Lower lobe of right lung (tissue), 2 donors: ENCODE data around the gene MACROD2. TPM values are rescaled to one million over a fixed set of nuclear protein-coding genes. Genes with fewer than 3 reads are reported as not detected.
A peak's percentile ranks its signal among the peaks of the same experiment; 100 is the strongest.

ENCODE experiments used
- ATAC-seq, 2 donors: fragments of 200-7000 bp; cut with Tn5 transposase; one replicate each; pipeline ENCODE4 v1.9.1; 2020 to 2022; ENCODE audit warnings: mild to moderate bottlenecking in 2 of 2, moderate library complexity in 2 of 2
- DNase-seq: peaks from one replicate; pipeline ENCODE4 v3.0.0-alpha.2; 2020
- H3K27ac ChIP-seq: fragments of 200-600 bp; one replicate; pipeline ENCODE4 v1.8.0; 2022
- H3K27me3 ChIP-seq: fragments of 200-600 bp; one replicate; pipeline ENCODE4 v1.8.0; 2022; ENCODE audit warnings: low read depth
- H3K36me3 ChIP-seq: fragments of 200-600 bp; one replicate; pipeline ENCODE4 v1.8.0; 2022; ENCODE audit warnings: mild to moderate bottlenecking
- H3K4me1 ChIP-seq: fragments of 200-600 bp; one replicate; pipeline ENCODE4 v1.8.0; 2022
- H3K4me3 ChIP-seq: fragments of 200-600 bp; one replicate; pipeline ENCODE4 v1.8.0; 2022; ENCODE audit warnings: mild to moderate bottlenecking
- H3K9me3 ChIP-seq: fragments of 200-600 bp; one replicate; pipeline ENCODE4 v1.8.0; 2022
- intact Hi-C: fragments of 100-400 bp; cut with DNase I; formaldehyde crosslinking; loops from one replicate; pipeline ENCODE4 v1.11.0; 2022
- total RNA-seq: library from RNA; stranded (reverse); fragmentation: NEBNext Ultra II Directional; extraction: Animal tissue kit (Norgen Biotek cat#: 25700); gene quantifications from one replicate; pipeline ENCODE4 v1.2.1, GENCODE V29; 2021
- TF ChIP-seq, protein P1 (sequence below): fragments of 200-600 bp; IDR thresholded peaks from one replicate; pipeline ENCODE4 v1.8.0; 2022; ENCODE audit warnings: antibody characterized with exemption, mild to moderate bottlenecking
- donor health status: DM: no; HTN: yes; CAD: no; lungs with severe emphysema.

The MACROD2 gene
- total RNA-seq, 1 donor from 2014 or later, result 73.0 TPM

DNA sequence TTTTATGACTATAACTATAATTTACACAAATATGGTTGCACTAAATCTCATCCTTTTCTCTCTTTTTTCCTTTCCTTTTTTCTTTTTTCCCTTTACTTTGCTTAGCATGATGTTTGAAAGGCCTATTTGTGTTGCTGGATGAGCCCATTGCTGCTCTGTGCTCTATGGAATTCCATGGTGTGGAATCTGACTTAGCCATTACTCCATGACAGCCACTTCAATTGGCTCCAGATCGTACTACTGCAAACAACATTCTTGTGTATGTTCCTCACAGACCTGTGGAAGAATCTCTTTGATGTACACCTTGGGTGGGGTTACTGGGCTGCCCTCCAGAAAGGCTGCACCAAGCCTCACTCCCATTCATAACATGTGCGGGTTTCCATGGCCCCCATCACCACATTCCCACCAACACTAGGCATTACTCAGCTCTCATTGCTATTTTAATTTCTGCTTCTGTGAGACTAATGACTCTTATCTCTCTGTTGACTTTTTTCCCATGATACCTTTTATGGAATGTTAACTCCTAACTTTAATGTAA is 1598.9 kb downstream of the MACROD2 start:
- Histone ChIP-seq H3K27me3 (no peaks in the 10 kb centered on the region), H3K4me3 (no peak overlapping the region), H3K9me3 (no peaks in the 10 kb centered on the region), H3K4me1 (no peaks in the 10 kb centered on the region), H3K27ac (no peak overlapping the region), H3K36me3 (no peaks in the 10 kb centered on the region)
- TF ChIP-seq, protein P1, sequence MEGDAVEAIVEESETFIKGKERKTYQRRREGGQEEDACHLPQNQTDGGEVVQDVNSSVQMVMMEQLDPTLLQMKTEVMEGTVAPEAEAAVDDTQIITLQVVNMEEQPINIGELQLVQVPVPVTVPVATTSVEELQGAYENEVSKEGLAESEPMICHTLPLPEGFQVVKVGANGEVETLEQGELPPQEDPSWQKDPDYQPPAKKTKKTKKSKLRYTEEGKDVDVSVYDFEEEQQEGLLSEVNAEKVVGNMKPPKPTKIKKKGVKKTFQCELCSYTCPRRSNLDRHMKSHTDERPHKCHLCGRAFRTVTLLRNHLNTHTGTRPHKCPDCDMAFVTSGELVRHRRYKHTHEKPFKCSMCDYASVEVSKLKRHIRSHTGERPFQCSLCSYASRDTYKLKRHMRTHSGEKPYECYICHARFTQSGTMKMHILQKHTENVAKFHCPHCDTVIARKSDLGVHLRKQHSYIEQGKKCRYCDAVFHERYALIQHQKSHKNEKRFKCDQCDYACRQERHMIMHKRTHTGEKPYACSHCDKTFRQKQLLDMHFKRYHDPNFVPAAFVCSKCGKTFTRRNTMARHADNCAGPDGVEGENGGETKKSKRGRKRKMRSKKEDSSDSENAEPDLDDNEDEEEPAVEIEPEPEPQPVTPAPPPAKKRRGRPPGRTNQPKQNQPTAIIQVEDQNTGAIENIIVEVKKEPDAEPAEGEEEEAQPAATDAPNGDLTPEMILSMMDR, result no peak
- intact Hi-C loops, result no loop called here
- DNase-seq, result no peak
- peak; percentile 48 to 56 for ATAC-seq

DNA sequence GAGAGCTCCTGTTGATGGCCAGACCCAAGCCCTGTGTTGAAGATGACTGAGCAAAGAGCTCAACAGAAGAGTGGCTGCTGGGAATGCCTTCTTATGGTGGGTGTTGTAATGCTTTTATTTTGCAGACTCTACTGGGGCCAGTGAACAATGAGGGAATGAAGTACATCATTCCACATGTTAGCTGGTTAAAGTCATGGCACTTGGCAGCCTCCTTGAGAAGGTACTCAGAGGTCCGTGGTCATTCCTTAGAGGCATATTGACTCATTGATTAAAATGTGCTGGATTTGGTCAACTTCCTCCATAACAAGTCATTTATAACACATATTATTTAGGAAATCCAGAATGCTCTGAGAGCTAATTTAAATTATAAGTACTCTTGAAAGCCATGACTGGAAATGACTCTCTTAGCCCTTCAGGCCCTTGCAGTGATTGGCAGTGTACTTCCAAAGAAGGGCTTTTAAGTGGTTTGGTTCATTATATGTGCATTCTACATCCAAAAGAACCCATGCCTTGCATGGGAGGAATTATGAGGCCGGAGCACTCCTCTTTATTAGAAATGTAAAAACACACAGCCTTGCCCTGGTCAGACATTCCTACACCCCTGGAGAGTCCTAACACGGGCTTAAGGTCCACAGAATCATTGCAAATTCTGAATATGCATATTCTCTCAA is 1601.0 kb downstream of the MACROD2 start:
- intact Hi-C loops, result no loop called here
- TF ChIP-seq, protein P1, result no peak
- no peaks in the 10 kb centered on the region for H3K9me3 ChIP-seq

DNA sequence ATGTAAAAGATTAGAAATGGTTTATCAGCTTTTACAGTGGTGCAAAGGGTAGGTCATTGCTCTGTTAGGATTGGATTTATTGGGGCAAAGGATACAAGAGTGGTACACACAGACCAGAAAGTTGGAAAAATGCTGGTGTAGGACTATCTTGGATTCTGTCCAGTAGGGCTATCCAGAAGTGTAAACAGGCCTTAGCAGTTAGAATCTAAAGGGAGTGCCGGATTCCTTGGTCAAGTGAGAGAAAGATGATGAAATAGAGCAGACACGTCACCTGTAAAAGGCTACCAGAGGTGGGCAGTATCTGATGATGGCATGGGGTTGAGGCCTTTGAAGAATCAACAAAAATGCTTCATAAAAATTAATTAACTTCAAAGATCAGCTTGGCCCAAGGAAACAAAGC is 1602.0 kb downstream of the MACROD2 start:
- Histone ChIP-seq H3K4me3 (no peak overlapping the region), H3K4me1 (no peaks in the 10 kb centered on the region), H3K27ac (peak overlapping the region; percentile 64), H3K9me3 (no peaks in the 10 kb centered on the region), H3K27me3 (no peaks in the 10 kb centered on the region), H3K36me3 (no peaks in the 10 kb centered on the region)
- DNase-seq (no peak), ATAC-seq (peak; percentile 79 to 80)
- TF ChIP-seq, protein P1, result no peak
- intact Hi-C loops, result no loop called here

More for the DNA sequence above, 1601.0 kb downstream of the MACROD2 start:
- Histone ChIP-seq H3K27ac (peak overlapping the region; percentile 64), H3K36me3 (no peaks in the 10 kb centered on the region), H3K4me1 (no peaks in the 10 kb centered on the region), H3K4me3 (no peak overlapping the region), H3K27me3 (no peaks in the 10 kb centered on the region)
- peak; percentile 86 to 87 for ATAC-seq
- peak; percentile 46 for DNase-seq

DNA sequence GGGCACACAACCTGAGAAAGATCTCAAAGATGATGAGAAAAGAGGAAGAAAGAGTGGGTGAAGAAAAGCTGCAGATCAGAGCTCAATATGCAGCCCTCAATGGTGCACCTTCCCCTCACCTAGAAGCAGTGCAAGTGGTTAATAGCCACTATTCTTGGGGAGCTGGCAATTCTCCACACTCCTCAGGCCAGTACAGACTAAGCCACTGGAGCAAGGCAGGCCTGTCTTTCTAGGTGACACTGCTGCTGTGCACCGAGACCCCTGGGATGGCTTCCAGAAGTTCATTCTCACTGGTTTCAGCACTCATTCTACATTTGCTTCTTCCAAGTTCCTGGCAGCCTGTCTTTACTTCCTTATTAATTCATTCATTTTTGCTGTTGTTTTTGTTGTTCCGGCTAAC is 1604.6 kb downstream of the MACROD2 start:
- no peak for ATAC-seq
- H3K27ac ChIP-seq, result no peak overlapping the region
- DNase-seq, result no peak
- H3K4me3 ChIP-seq, result no peak overlapping the region
- intact Hi-C loops, result no loop called here
- no peaks in the 10 kb centered on the region for H3K9me3 ChIP-seq
- H3K4me1 ChIP-seq, result no peaks in the 10 kb centered on the region
- no peaks in the 10 kb centered on the region for H3K27me3 ChIP-seq
- TF ChIP-seq, protein P1, result no peak
- no peaks in the 10 kb centered on the region for H3K36me3 ChIP-seq

DNA sequence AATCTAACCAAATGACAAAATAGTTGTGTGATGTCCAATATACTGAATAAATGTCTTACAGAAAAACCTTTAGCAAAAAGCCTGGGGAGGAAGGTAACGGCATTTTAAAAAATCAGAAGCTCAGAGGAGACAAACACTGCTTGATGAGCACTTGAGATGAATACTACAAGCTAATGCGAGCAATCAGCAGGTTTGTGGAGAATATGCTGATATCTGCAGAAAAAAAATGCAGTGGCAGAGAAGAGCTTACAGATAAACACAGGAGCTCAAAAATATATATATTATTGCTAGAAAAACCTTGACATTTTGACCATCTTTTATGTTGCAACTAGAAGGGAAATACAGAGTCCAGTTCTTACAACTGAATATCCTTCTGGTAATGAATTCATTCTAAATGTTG is 1605.2 kb downstream of the MACROD2 start:
- intact Hi-C loops, result no loop called here
- Histone ChIP-seq H3K27me3 (no peaks in the 10 kb centered on the region), H3K4me3 (no peak overlapping the region), H3K9me3 (no peaks in the 10 kb centered on the region), H3K4me1 (no peaks in the 10 kb centered on the region), H3K36me3 (no peaks in the 10 kb centered on the region), H3K27ac (no peak overlapping the region)
- TF ChIP-seq, protein P1, result no peak
- no peak for ATAC-seq
- DNase-seq, result no peak
